ENCODE results near the gene LIME1. TPM values are rescaled to one million over a fixed set of nuclear protein-coding genes. Genes with fewer than 3 reads are reported as not detected.

LIME1 gene
- total RNA-seq (2014; rRNA removed; shearing (Covaris generic); ENCODE audit: low replicate concordance), result 6.0 and 17.5 TPM in 2 replicates

GRCh38 chr20:63735859-63736718 lies at the start of gene LIME1:
Gene LIME1 (plus strand): TSS chr20:63736664. CDS start chr20:63737550, 886 bp downstream.
- in situ Hi-C loops (cut with HindIII; ENCODE audit: low pct_unique_long_range_greater_than_20kb, low sequenced_read_pairs), result no loop called here
- DNase-seq (ENCODE audit: low read depth), result no peak

- no peak for DNase-seq (ENCODE audit: low read depth)
- in situ Hi-C loops (cut with HindIII; ENCODE audit: low pct_unique_long_range_greater_than_20kb, low sequenced_read_pairs), result no loop called here
Measured at GRCh38 chr20:63687419-63688178, 48.9 kb upstream of the LIME1 start.

GRCh38 chr20:63688228-63689045 lies 48.0 kb upstream of the LIME1 start:
- DNase-seq (ENCODE audit: low read depth), result no peak
- in situ Hi-C loops (cut with HindIII; ENCODE audit: low pct_unique_long_range_greater_than_20kb, low sequenced_read_pairs), result no loop called here

GRCh38 chr20:63689046-63690002 lies 47.1 kb upstream of the LIME1 start:
- in situ Hi-C loops (cut with HindIII; ENCODE audit: low pct_unique_long_range_greater_than_20kb, low sequenced_read_pairs), result no loop called here
- DNase-seq (ENCODE audit: low read depth), result no peak

GRCh38 chr20:63690003-63690897 lies 46.2 kb upstream of the LIME1 start:
- in situ Hi-C loops (cut with HindIII; ENCODE audit: low pct_unique_long_range_greater_than_20kb, low sequenced_read_pairs), result no loop called here
- DNase-seq (ENCODE audit: low read depth), result no peak

- in situ Hi-C loops (cut with HindIII; ENCODE audit: low pct_unique_long_range_greater_than_20kb, low sequenced_read_pairs), result no loop called here
- no peak for DNase-seq (ENCODE audit: low read depth)
Measured at GRCh38 chr20:63690898-63691710, 45.4 kb upstream of the LIME1 start.

- in situ Hi-C loops (cut with HindIII; ENCODE audit: low pct_unique_long_range_greater_than_20kb, low sequenced_read_pairs), result no loop called here
- DNase-seq (ENCODE audit: low read depth), result no peak
Measured at GRCh38 chr20:63691711-63692435, 44.6 kb upstream of the LIME1 start.

GRCh38 chr20:63692436-63693082 lies 43.9 kb upstream of the LIME1 start:
- in situ Hi-C loops (cut with HindIII; ENCODE audit: low pct_unique_long_range_greater_than_20kb, low sequenced_read_pairs), result no loop called here
- peak; percentile 59 for DNase-seq (ENCODE audit: low read depth)

- no peak for DNase-seq (ENCODE audit: low read depth)
- in situ Hi-C loops (cut with HindIII; ENCODE audit: low pct_unique_long_range_greater_than_20kb, low sequenced_read_pairs), result no loop called here
Measured at GRCh38 chr20:63693083-63693732, 43.3 kb upstream of the LIME1 start.

- in situ Hi-C loops (cut with HindIII; ENCODE audit: low pct_unique_long_range_greater_than_20kb, low sequenced_read_pairs), result no loop called here
- no peak for DNase-seq (ENCODE audit: low read depth)
Measured at GRCh38 chr20:63693733-63694583, 42.5 kb upstream of the LIME1 start.

- no peak for DNase-seq (ENCODE audit: low read depth)
Measured at GRCh38 chr20:63694584-63695423, 41.7 kb upstream of the LIME1 start.

GRCh38 chr20:63695424-63696305 lies 40.8 kb upstream of the LIME1 start:
- in situ Hi-C loops (cut with HindIII; ENCODE audit: low pct_unique_long_range_greater_than_20kb, low sequenced_read_pairs), result no loop called here

More at GRCh38 chr20:63694584-63695423, 41.7 kb upstream of the LIME1 start:
- in situ Hi-C loops (cut with HindIII; ENCODE audit: low pct_unique_long_range_greater_than_20kb, low sequenced_read_pairs), result no loop called here

More at GRCh38 chr20:63695424-63696305, 40.8 kb upstream of the LIME1 start:
- no peak for DNase-seq (ENCODE audit: low read depth)
